ENCODE measurements around the gene TCF12.

DNA sequence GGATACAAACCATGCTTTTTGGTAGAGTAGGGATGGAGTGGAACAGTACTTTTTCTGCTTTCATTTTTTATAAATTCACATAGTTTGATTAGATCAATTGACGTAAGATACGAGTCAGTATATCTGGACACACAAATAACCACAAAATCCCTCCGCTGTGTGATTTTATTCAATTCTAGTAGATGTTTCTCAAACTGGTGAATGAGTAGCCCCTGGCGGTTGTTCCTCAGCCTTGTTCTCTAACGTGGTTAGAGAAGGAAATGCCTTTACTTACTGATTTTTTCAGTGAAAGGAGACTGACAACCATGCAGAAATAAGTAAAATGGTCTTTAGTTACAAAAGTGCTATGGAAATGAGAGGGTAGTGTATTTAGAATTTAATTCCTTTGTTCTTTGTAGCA is 161.0 kb downstream of the TCF12 start:
- TF ChIP-seq POLR2AphosphoS5 (IDR thresholded peaks at IDR 0.05; ENCODE audit: low read depth, low read length) (no peak), REST (IDR thresholded peaks at IDR 0.05; ENCODE audit: insufficient read depth in 1 of 2, low read depth in 2 of 2, low read length in 1 of 2) (no peak)
- TF ChIP-seq, protein P1, sequence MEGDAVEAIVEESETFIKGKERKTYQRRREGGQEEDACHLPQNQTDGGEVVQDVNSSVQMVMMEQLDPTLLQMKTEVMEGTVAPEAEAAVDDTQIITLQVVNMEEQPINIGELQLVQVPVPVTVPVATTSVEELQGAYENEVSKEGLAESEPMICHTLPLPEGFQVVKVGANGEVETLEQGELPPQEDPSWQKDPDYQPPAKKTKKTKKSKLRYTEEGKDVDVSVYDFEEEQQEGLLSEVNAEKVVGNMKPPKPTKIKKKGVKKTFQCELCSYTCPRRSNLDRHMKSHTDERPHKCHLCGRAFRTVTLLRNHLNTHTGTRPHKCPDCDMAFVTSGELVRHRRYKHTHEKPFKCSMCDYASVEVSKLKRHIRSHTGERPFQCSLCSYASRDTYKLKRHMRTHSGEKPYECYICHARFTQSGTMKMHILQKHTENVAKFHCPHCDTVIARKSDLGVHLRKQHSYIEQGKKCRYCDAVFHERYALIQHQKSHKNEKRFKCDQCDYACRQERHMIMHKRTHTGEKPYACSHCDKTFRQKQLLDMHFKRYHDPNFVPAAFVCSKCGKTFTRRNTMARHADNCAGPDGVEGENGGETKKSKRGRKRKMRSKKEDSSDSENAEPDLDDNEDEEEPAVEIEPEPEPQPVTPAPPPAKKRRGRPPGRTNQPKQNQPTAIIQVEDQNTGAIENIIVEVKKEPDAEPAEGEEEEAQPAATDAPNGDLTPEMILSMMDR (IDR thresholded peaks at IDR 0.05): no peak
